ENCODE data around the gene CAPRIN1. TPM values are rescaled to one million over a fixed set of nuclear protein-coding genes. Genes with fewer than 3 reads are reported as not detected.
A peak's percentile ranks its signal among the peaks of the same experiment; 100 is the strongest.
"Not testable (repeated sequence)": the region's sequence is repeated elsewhere in the genome, so short reads cannot be mapped to it uniquely, and the experiment has no call there.

The CAPRIN1 gene
- total RNA-seq, 1 experiment from 2014 or later, result 199 TPM

- Histone ChIP-seq H3K9me3 (no peaks in the 10 kb centered on the region), H3K4me3 (no peak overlapping the region), H3K27me3 (no peaks in the 10 kb centered on the region), H3K36me3 (no peaks in the 10 kb centered on the region)
- DNase-seq, result no peak
These were observed 11.0 kb upstream of the CAPRIN1 start for GRCh38 chr11:34040571-34040970.

DNA sequence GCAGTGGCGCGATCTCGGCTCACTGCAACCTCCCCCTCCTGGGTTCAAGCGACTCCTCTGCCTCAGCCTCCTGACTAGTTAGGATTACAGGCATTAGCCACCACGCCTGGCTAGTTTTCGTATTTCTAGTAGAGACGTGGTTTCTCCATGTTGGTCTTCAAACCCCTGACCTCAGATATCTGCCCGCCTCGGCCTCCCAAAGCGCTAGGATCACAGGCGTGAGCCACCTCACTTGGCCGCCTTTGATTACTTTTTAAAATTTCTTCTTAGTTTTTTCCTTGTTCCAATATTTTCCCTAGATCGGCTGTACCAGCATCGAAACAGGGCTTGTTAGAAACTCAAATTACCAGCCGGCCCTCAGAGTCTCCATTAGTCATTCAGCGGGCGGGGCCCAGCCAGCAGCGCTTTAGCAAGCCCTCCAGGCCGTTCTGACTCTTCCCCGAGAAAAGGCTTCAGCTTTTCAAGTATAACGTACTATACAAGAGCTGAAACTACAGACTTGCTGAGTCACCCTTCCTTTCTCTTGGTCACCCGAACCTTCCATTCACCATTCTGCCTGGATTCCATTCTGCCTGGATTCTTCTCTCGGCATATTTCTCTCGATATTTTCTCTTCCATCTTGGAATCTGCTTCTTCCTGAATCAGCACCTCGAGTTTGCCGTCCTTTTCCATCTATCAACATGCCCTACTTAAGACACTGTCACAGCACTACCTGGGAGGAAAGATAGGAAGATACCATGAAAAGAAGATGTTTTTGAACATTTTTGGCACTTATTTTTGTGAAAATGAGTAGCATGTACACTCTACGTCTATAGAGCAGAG, 6.7 kb upstream of the CAPRIN1 start:
- H3K27me3 ChIP-seq, result no peaks in the 10 kb centered on the region
- H3K9me3 ChIP-seq, result no peaks in the 10 kb centered on the region
- H3K36me3 ChIP-seq, result no peaks in the 10 kb centered on the region
- peak; percentile 89 for DNase-seq
- peak overlapping the region; percentile 13 for H3K4me3 ChIP-seq

GRCh38 chr11:34049028-34049427, 2.5 kb upstream of the CAPRIN1 start:
- no peak for DNase-seq
- H3K27me3 ChIP-seq, result no peaks in the 10 kb centered on the region
- H3K9me3 ChIP-seq, result no peaks in the 10 kb centered on the region
- H3K36me3 ChIP-seq, result peaks cover 18% of the 10 kb centered on the region
- H3K4me3 ChIP-seq, result no peak overlapping the region

DNA sequence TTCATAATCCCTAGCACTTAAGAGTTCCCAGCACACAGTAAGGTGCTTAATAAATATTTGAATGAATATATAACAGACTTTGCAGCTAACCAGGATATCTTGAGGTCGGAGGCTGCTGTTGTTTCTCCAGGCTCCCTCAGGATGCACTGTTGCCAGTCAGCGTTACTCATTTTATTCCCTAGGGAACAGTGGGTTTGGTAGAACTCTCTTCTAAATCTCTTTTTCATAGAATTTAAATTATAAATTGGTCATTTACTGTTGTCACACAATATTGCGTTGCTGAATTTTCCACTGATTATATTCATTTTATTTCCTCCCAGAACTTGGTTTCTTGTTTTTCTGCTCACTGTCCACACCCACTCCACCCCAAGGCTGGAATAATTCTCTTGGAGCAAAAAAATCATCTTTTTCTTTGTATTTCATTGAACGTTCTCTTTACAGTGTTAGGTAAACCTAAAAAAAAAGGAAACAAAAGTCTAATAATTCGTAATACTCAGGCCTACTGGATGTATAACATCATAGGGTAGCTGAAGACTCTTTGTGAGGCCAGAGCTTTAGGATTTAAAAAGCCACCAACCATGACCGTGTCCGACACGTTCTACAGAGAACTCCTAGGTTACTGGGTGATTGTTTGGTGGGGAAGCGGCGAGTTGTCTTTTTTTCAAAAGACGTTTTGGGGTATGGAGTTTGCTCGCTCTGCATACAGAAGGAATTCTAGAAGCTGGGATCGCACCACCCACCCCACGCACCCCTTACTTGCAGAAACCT, 766 bp upstream of the CAPRIN1 start:
- H3K9me3 ChIP-seq, result no peaks in the 10 kb centered on the region
- no peaks in the 10 kb centered on the region for H3K27me3 ChIP-seq
- no peak for DNase-seq
- H3K36me3 ChIP-seq, result peaks cover 36% of the 10 kb centered on the region
- peak overlapping the region; percentile 91 for H3K4me3 ChIP-seq

DNA sequence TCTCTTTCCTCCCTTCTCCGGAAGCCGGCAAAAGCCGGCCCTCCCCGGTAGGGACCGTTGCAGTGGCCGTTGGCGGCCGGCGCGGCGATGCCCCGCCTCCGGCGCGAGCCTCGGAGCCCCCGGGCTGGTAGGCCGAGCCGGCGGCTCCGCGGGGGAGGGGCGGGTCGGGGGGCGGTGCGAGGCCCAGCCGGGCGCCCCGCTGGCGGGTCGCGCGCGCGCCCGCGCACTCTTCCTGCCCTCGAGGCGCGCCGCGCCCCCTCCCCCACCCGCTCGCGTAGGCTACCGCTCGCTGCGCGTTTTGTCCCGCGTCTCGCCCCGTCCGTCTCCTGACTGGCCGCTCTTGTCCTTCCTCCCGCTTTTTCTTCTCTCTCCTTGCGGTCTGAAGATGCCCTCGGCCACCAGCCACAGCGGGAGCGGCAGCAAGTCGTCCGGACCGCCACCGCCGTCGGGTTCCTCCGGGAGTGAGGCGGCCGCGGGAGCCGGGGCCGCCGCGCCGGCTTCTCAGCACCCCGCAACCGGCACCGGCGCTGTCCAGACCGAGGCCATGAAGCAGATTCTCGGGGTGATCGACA, 591 bp downstream of the CAPRIN1 start:
- H3K27me3 ChIP-seq, result no peaks in the 10 kb centered on the region
- H3K4me3 ChIP-seq, result peak overlapping the region; percentile 91
- H3K9me3 ChIP-seq, result no peaks in the 10 kb centered on the region
- peaks cover 49% of the 10 kb centered on the region for H3K36me3 ChIP-seq
- peak; percentile 94 for DNase-seq

GRCh38 chr11:34052608-34053160, 1.2 kb downstream of the CAPRIN1 start:
- Histone ChIP-seq H3K9me3 (no peaks in the 10 kb centered on the region), H3K36me3 (peaks cover 55% of the 10 kb centered on the region), H3K4me3 (peak overlapping the region; percentile 91), H3K27me3 (no peaks in the 10 kb centered on the region)
- DNase-seq, result peak; percentile 37

DNA sequence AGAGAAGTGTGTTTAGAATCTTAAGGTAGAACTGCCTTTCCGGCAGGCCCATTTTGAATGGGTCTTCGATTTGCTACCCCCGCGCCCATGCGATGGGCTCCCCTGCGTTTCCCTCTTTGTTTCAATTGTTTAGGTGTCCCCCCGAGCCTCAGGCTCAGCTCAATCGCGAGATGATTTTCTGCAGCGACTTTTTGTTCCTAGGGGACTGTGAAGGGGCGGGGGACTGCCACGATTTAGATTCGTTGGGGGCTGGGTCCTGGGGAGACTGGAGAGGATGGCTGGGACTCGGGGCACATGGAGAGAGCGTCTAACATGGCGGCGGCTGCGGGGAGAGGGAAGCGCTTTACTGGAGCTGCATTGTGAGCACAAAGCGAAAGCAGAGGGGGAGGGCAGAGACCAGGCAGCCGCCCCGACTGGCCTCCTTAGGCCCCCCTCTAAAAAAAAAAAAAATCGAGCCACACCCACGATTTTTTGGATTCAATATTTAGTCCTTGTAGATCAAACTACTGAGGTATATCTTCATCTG, 1.7 kb downstream of the CAPRIN1 start:
- no peaks in the 10 kb centered on the region for H3K9me3 ChIP-seq
- H3K27me3 ChIP-seq, result no peaks in the 10 kb centered on the region
- peak overlapping the region; percentile 91 for H3K4me3 ChIP-seq
- H3K36me3 ChIP-seq, result peaks cover 60% of the 10 kb centered on the region
- DNase-seq, result peak; percentile 83

DNA sequence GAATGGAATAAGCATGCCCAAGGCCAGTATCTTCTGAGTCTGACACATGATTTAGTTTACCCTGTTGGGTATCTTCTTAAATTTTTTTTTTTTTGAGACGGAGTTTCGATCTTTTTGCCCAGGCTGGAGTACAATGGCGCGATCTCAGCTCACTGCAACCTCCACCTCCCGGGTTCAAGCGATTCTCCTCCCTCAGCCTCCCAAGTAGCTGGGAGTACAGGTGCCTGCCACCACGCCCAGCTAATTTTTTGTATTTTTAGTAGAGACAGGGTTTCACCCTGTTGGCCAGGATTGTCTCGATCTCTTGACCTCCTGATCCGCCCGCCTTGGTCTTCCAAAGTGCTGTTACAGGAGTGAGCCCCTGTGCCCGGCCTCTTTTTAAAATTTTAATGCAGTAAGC, 2.8 kb downstream of the CAPRIN1 start:
- not testable (repeated sequence) for H3K9me3 ChIP-seq, H3K27me3 ChIP-seq, DNase-seq
- H3K4me3 ChIP-seq, result peak overlapping the region; percentile 91
- peaks cover 72% of the 10 kb centered on the region for H3K36me3 ChIP-seq

DNA sequence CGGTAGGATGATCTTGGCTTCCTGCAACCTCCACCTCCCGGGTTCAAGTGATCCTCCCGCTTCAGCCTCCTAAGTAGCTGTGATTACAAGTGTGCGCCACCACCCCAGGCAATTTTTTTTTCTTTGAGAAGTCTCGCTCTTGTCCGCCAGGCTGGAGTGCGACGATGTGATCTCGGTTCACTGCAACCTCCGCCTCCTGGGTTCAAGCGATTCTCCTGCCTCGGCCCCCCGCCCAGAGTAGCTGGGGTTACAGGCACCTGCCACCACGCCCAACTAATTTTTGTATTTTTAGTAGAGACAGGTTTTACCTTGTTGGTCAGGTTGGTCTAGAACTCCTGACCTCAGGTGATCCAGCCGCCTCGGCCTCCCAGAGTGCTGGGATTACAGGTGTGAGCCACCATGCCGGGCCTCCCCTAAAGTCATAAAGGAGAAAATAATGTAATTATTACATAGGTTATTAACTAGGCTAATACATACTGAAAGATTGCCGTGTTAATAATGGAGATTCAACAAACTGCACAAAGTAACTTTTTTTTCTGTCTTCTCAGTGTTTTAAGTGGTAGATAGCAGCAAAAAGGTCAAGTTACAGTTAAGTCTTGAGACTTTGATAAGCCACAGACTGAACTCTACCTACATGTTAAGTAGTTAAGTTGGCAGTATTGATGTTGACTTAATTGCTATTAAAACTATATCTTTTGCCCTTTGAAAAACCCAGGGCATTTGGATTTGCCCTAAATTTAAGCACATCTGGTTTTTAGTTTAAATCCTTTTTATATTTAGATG, 3.9 kb downstream of the CAPRIN1 start:
- DNase-seq, result no peak
- H3K4me3 ChIP-seq, result no peak overlapping the region
- peaks cover 79% of the 10 kb centered on the region for H3K36me3 ChIP-seq
- H3K9me3 ChIP-seq, result no peaks in the 10 kb centered on the region
- H3K27me3 ChIP-seq, result no peaks in the 10 kb centered on the region

- Histone ChIP-seq H3K9me3 (no peaks in the 10 kb centered on the region), H3K36me3 (peaks cover 90% of the 10 kb centered on the region), H3K4me3 (no peak overlapping the region), H3K27me3 (no peaks in the 10 kb centered on the region)
- DNase-seq, result no peak
These were observed 5.1 kb downstream of the CAPRIN1 start for GRCh38 chr11:34056672-34057071.

DNA sequence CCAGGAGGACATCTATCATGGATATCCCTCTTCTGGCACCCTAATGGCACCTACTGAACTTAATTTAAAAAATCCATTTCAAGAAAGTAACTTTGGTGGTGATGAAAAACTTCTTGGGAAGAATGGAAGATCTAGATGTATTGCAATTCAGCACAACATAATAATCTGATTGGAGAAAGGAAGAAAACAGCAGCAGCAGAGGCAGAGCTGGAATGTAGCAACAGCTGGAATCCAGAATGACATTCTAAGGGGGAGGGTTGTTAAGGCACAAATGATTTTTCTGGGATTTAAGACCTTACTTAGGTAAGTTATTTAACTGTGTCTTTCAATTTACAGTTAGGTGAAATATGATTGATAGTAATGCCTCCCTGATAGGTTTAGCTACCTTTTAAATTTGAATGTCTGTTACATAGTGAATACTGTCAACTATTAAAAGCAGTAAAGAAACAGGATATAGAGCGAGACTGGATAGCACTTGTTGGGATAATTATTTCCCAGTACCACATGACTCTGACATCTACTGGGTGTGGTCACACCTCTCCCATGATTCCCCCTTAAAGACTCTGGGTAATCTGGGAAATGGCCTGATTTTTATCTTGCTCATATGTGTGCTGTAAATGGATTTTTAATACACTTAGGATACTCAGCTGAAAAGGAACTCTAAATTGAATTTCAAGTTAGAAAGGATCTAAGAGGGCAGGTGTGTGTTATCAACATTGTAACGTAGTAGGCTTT, 11.7 kb downstream of the CAPRIN1 start:
- Histone ChIP-seq H3K36me3 (peaks cover 79% of the 10 kb centered on the region), H3K27me3 (no peaks in the 10 kb centered on the region), H3K9me3 (no peaks in the 10 kb centered on the region), H3K4me3 (no peak overlapping the region)
- DNase-seq, result no peak

- Histone ChIP-seq H3K4me3 (no peak overlapping the region), H3K27me3 (no peaks in the 10 kb centered on the region), H3K9me3 (no peaks in the 10 kb centered on the region), H3K36me3 (peaks cover 68% of the 10 kb centered on the region)
- no peak for DNase-seq
These were observed 12.8 kb downstream of the CAPRIN1 start for GRCh38 chr11:34064291-34064690.

DNA sequence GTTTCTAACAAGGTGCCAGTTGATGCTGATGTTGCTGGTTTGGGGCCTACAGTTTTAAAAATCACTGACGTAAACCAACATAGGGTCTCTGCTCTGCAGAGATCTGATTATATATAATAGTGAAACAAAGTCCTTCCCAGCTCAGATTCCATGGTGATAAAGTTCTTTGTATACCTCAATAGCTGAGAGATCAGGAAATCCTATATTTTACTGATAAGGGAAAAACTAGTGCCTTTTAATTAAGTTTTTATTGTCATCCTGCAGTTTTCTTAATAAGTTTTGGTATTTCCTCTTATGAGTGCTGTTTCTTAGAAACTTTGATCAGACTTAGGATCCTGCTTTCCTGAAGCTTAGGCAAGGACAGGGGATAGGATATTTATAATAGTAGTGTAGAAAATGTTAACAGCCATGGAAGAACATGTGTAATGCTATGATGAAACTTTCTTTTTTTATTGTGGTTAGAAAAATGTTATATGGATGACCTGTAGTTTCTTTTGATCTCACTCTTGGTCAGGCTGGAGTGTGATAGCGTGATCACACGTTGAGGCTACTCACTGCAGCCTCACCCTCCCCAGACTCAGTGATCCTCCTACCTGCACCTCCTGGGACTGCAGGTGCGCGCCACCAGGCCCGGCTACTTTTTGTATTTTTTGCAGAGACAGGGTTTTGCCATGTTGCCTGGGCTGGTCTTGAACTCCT, 14.1 kb downstream of the CAPRIN1 start:
- DNase-seq, result no peak
- no peak overlapping the region for H3K4me3 ChIP-seq
- no peaks in the 10 kb centered on the region for H3K9me3 ChIP-seq
- peaks cover 64% of the 10 kb centered on the region for H3K36me3 ChIP-seq
- no peaks in the 10 kb centered on the region for H3K27me3 ChIP-seq

GRCh38 chr11:34066766-34067165, 15.2 kb downstream of the CAPRIN1 start:
- H3K9me3 ChIP-seq, H3K4me3 ChIP-seq, DNase-seq, H3K27me3 ChIP-seq: not testable (repeated sequence)
- peaks cover 63% of the 10 kb centered on the region for H3K36me3 ChIP-seq

DNA sequence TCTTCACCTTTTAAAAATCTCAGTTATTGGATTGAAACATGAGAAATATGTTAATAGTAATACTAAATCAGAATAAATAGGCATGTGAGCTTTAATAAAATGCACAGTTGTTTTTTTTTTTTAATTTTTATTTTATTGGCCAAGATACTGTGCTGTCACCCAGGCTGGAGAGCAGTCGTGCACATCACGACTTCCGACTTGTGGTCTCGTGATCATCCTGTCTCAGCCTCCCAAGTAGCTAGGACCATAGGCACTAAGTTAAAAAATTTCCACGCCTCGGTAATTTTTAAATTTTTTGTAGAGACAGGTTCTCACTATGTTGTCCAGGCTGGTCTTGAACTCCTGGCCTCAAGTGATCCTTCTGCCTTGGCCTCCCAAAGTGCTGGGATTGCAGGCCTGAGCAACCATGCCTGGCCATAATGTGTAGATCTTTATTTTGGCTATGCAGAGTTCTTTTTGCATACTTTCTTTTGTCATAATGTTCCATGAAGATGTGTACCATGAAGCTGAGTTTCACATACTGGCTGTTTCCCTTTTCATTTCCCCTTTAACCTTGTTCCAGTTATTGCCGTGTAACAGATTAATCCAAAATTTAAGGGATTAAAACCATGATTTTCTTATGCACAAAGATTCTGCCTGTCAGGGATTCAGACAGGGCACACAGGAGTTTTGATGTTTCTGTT, 16.0 kb downstream of the CAPRIN1 start:
- H3K27me3 ChIP-seq, result no peaks in the 10 kb centered on the region
- no peak for DNase-seq
- H3K36me3 ChIP-seq, result peaks cover 65% of the 10 kb centered on the region
- H3K4me3 ChIP-seq, result no peak overlapping the region
- no peaks in the 10 kb centered on the region for H3K9me3 ChIP-seq

All from MG63 (cell line).